WERI-Rb-1 (cell line): ENCODE measurements around the gene NCOA1.

ENCODE experiments used
- DNase-seq: peaks from one replicate; pipeline ENCODE4 v3.0.0-alpha.2; 2020
- H3K27ac ChIP-seq: fragments of 250-450 bp; sonication (Bioruptor Pico); 2 replicates; pipeline ENCODE4 v1.5.1; 2020; ENCODE audit warnings: mild to moderate bottlenecking, moderate library complexity
- H3K27me3 ChIP-seq: fragments of 250-450 bp; sonication (Bioruptor Pico); 2 replicates; pipeline ENCODE4 v1.5.1; 2021; ENCODE audit warnings: mild to moderate bottlenecking, low read depth, moderate library complexity; ENCODE audit not compliant: insufficient read depth, severe bottlenecking
- H3K36me3 ChIP-seq: fragments of 250-450 bp; sonication (Bioruptor Pico); 2 replicates; pipeline ENCODE4 v1.5.1; 2020; ENCODE audit warnings: mild to moderate bottlenecking, moderate library complexity
- H3K4me3 ChIP-seq: 2 replicates; pipeline ENCODE4 v1.5.1; 2011; ENCODE audit warnings: low read depth, mild to moderate bottlenecking, control low read depth, low read length
- H3K9me3 ChIP-seq: fragments of 250-450 bp; sonication (Bioruptor Pico); 2 replicates; pipeline ENCODE4 v1.5.1; 2021; ENCODE audit warnings: mild to moderate bottlenecking, moderate library complexity; ENCODE audit not compliant: severe bottlenecking
- TF ChIP-seq, protein P1 (sequence below): IDR thresholded peaks from 2 replicates; pipeline ENCODE4 v1.5.1; 2011; ENCODE audit warnings: low read depth, mild to moderate bottlenecking, control low read depth, inconsistent platforms, low read length

Gene NCOA1

DNA sequence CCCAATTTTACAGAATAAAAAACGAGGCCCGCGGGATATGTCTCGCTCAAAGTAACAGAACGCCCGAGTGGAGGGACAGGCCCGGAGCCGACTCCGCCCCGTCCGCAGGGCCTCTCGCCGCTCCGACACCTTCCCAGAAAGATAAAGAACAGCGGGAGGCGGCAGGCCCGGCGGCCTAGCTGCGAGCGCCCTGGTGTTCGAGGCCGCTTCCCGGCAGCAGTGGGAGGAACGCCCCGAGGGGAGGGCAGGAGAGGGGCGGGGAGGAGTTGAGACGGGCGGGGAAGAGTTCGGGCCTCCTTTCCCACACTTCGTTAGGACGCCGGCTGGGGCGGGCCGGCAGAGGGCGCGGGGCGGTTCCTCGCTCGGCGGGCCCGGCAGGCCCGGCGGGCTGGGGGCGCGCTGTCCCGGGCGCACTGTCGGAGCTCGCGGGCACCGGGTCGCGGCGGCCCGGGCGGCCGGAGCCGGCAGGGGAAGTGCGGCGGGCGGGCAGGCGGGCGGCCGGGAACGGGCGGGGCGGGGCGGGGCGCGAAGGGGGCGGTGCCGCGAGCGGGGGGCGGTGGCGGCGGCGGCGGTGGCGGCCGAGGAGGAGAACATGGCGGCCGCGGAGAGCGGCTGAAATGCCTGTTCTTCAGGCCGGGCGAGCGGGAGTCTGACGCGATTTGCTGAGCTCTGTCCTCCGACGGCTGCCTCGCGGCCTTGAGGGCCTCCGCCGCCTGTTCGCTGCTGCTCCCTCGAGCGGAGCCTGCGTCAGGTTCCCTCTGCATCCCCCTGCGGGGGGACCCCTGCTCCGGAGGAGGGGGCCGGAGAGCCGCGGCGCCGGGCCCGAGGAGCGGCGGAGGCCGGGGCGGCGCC is at the start of gene NCOA1:
Gene NCOA1, plus strand, starts transcription at position 565 of the 852 bp plus-strand sequence. CDS start 167,424 bp downstream, outside the sequence.
- no peaks in the 10 kb centered on the region for H3K9me3 ChIP-seq
- TF ChIP-seq, protein P1, sequence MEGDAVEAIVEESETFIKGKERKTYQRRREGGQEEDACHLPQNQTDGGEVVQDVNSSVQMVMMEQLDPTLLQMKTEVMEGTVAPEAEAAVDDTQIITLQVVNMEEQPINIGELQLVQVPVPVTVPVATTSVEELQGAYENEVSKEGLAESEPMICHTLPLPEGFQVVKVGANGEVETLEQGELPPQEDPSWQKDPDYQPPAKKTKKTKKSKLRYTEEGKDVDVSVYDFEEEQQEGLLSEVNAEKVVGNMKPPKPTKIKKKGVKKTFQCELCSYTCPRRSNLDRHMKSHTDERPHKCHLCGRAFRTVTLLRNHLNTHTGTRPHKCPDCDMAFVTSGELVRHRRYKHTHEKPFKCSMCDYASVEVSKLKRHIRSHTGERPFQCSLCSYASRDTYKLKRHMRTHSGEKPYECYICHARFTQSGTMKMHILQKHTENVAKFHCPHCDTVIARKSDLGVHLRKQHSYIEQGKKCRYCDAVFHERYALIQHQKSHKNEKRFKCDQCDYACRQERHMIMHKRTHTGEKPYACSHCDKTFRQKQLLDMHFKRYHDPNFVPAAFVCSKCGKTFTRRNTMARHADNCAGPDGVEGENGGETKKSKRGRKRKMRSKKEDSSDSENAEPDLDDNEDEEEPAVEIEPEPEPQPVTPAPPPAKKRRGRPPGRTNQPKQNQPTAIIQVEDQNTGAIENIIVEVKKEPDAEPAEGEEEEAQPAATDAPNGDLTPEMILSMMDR = peak; percentile 33
- peak within 1 kb of the TSS; percentile 88 for H3K4me3 ChIP-seq
- no peaks in the 10 kb centered on the region for H3K27me3 ChIP-seq
- peak within 1 kb of the TSS; percentile 94 for H3K27ac ChIP-seq
- H3K36me3 ChIP-seq = no peaks in the 10 kb centered on the region
- DNase-seq = peak; percentile 97

DNA sequence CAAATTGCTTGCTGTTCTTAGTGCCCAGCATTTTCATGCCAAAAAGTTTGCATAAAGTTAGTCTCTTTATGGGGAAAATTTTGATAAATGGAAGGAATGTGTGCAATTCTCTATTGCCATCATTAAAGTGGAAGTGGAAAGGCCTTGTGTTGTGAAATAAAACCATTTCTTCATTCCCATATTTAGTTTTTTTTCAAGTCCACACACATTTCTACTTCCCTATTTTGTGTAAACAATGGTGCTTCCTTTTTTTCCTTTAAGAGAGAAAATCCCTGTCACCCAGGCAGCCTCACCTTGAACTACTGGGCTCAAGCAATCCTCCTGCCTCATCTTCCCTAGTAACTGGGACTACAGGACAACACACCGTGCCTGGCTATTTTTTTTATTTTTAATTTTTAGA is 42.3 kb upstream of the NCOA1 start:
- Histone ChIP-seq H3K27me3 (no peaks in the 10 kb centered on the region), H3K36me3 (no peaks in the 10 kb centered on the region), H3K4me3 (no peak overlapping the region), H3K9me3 (peaks cover 7% of the 10 kb centered on the region), H3K27ac (no peak overlapping the region)
- DNase-seq = no peak
- TF ChIP-seq, protein P1 = no peak

DNA sequence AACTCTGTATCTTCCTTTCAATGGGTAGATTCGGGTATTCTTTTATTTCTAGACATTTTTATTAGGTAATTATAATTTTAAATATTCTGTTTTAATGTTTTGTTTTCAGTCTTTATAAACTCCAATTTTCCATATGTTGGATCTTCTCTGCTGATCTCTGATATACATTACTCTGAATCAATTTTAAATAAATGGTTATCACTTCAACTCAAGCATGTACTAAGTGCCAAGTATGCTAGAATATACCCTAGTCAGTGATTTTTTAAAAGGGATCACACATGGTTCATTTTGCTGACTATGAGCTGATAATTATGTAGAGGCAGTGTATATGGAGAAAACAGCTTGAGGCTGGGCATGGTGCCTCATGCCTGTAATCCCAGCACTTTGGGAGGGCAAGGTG is 41.7 kb upstream of the NCOA1 start:
- Histone ChIP-seq H3K9me3 (peaks cover 7% of the 10 kb centered on the region), H3K27ac (no peak overlapping the region), H3K27me3 (no peaks in the 10 kb centered on the region), H3K36me3 (no peaks in the 10 kb centered on the region), H3K4me3 (no peak overlapping the region)
- no peak for DNase-seq
- TF ChIP-seq, protein P1 = no peak

DNA sequence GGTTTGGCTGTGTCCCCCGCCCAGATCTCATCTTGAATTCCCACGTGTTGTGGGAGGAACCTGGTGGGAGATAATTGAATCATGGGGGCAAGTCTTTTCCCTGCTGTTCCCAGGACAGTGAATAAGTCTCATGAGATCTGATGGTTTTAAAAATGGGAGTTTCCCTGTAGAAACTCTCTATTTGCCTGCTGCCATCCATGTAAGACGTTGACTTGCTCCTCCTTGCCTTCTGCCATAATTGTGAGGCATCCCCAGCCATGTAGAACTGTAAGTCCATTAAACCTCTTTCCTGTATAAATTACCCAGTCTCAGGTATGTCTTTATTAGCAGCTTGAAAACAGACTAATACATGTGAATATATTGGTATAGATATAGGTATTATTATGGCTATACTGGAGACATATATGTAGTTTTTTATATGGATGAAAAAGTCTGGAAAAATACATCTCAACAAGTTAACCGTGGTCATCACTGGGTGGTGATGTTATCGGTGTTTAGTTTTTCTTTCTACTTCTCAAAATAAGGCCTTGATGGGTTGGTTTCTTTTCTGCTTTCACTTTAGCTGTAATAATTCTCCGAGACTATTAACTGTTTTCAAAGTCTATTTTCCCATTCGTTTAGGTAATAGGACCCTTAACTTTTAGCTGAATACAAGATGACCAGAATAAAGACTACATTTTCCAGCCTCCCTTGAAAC is 39.1 kb upstream of the NCOA1 start:
- Histone ChIP-seq H3K36me3 (no peaks in the 10 kb centered on the region), H3K27ac (no peak overlapping the region), H3K9me3 (peaks cover 7% of the 10 kb centered on the region), H3K27me3 (peaks cover 2% of the 10 kb centered on the region), H3K4me3 (no peak overlapping the region)
- DNase-seq = no peak
- TF ChIP-seq, protein P1 = no peak

DNA sequence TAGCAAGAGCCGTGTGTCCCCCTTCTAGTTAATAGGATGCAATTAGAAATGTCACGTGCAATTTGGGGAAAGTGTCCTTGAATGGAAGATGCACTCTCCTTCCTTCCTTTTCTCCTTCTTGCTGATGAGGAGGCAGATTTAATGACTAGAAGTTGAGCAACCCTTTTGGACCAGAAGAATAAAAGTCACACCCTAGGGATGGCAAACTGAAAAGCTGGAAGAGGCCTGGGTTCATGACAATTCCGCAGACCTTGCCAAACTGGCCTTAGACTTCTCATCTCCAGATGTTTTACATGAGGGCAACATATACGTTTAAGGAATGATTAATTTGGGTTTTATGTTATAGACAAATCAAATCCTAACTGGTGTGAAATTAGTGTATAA is 38.6 kb upstream of the NCOA1 start:
- no peak overlapping the region for H3K4me3 ChIP-seq
- no peaks in the 10 kb centered on the region for H3K36me3 ChIP-seq
- TF ChIP-seq, protein P1 = no peak
- DNase-seq = no peak
- H3K27me3 ChIP-seq = peaks cover 2% of the 10 kb centered on the region
- H3K27ac ChIP-seq = no peak overlapping the region
- peaks cover 7% of the 10 kb centered on the region for H3K9me3 ChIP-seq
